ENCODE results near the gene P4HB. TPM values are rescaled to one million over a fixed set of nuclear protein-coding genes. Genes with fewer than 3 reads are reported as not detected.
"Not testable (repeated sequence)": the region's sequence is repeated elsewhere in the genome, so short reads cannot be mapped to it uniquely, and the experiment has no call there.

The P4HB gene
- total RNA-seq, 2 donors from 2014 or later, result 339 to 482 TPM

- intact Hi-C loops (cut with DNase I), result no loop called here
- no peak for DNase-seq (ENCODE audit: low spot score)
These were observed 5.2 kb downstream of the P4HB start for GRCh38 chr17:81854974-81855774.

GRCh38 chr17:81852237-81852636, 8.1 kb downstream of the P4HB start:
- intact Hi-C loops (cut with DNase I), result no loop called here
- DNase-seq (ENCODE audit: low spot score), result no peak

- DNase-seq (ENCODE audit: low spot score), result no peak
- intact Hi-C loops (cut with DNase I), result no loop called here
These were observed 8.9 kb downstream of the P4HB start for GRCh38 chr17:81851423-81851822.

- intact Hi-C loops (cut with DNase I), result no loop called here
- no peak for DNase-seq (ENCODE audit: low spot score)
These were observed 10.9 kb downstream of the P4HB start for GRCh38 chr17:81849457-81849856.

- intact Hi-C loops (cut with DNase I), result no loop called here
These were observed 13.3 kb downstream of the P4HB start for GRCh38 chr17:81846743-81847689.

GRCh38 chr17:81845881-81846742, 14.2 kb downstream of the P4HB start:
- intact Hi-C loops (cut with DNase I), result no loop called here
- DNase-seq (ENCODE audit: low spot score), result no peak

More at GRCh38 chr17:81846743-81847689, 13.3 kb downstream of the P4HB start:
- no peak for DNase-seq (ENCODE audit: low spot score)

- intact Hi-C loops (cut with DNase I), result no loop called here
These were observed 15.0 kb downstream of the P4HB start for GRCh38 chr17:81845361-81845760.

GRCh38 chr17:81844887-81845286, 15.4 kb downstream of the P4HB start:
- intact Hi-C loops (cut with DNase I), result no loop called here

More at GRCh38 chr17:81845361-81845760, 15.0 kb downstream of the P4HB start:
- DNase-seq (ENCODE audit: low spot score), result no peak

GRCh38 chr17:81844327-81844851, 15.9 kb downstream of the P4HB start:
- DNase-seq (ENCODE audit: low spot score), result no peak
- intact Hi-C loops (cut with DNase I), result no loop called here

More at GRCh38 chr17:81844887-81845286, 15.4 kb downstream of the P4HB start:
- no peak for DNase-seq (ENCODE audit: low spot score)

- intact Hi-C loops (cut with DNase I), result no loop called here
- DNase-seq (ENCODE audit: low spot score), result no peak
These were observed 16.5 kb downstream of the P4HB start for GRCh38 chr17:81843713-81844326.

- intact Hi-C loops (cut with DNase I), result no loop called here
- DNase-seq (ENCODE audit: low spot score), result no peak
These were observed 17.4 kb downstream of the P4HB start for GRCh38 chr17:81842725-81843504.

GRCh38 chr17:81842378-81842724, 18.0 kb downstream of the P4HB start:
- DNase-seq (ENCODE audit: low spot score), result no peak
- intact Hi-C loops (cut with DNase I), result no loop called here

GRCh38 chr17:81841866-81842265, 18.5 kb downstream of the P4HB start:
- DNase-seq (ENCODE audit: low spot score), result no peak
- intact Hi-C loops (cut with DNase I), result no loop called here

- DNase-seq (ENCODE audit: low spot score), result no peak
- intact Hi-C loops (cut with DNase I), result no loop called here
These were observed 19.2 kb downstream of the P4HB start for GRCh38 chr17:81840826-81841778.

GRCh38 chr17:81840059-81840458, 20.3 kb downstream of the P4HB start:
- DNase-seq (ENCODE audit: low spot score); intact Hi-C loops (cut with DNase I): not testable (repeated sequence)

GRCh38 chr17:81839301-81839700, 21.0 kb downstream of the P4HB start:
- intact Hi-C loops (cut with DNase I), result no loop called here

GRCh38 chr17:81838753-81839255, 21.5 kb downstream of the P4HB start:
- no peak for DNase-seq (ENCODE audit: low spot score)
- intact Hi-C loops (cut with DNase I), result no loop called here

More at GRCh38 chr17:81839301-81839700, 21.0 kb downstream of the P4HB start:
- DNase-seq (ENCODE audit: low spot score), result no peak
